Colonic mucosa (tissue), 4 donors: ENCODE results near the gene SCYL3. TPM values are rescaled to one million over a fixed set of nuclear protein-coding genes. Genes with fewer than 3 reads are reported as not detected.

Source experiments
- DNase-seq: peaks from one replicate; pipeline ENCODE4 v3.0.0-alpha.2; 2020
- H3K27ac ChIP-seq: fragments of 200-600 bp; one replicate; pipeline ENCODE4 v1.8.0; 2021
- H3K27me3 ChIP-seq: fragments of 200-600 bp; one replicate; pipeline ENCODE4 v1.8.0; 2021
- H3K36me3 ChIP-seq: fragments of 200-600 bp; one replicate; pipeline ENCODE4 v1.8.0; 2021
- H3K4me1 ChIP-seq: fragments of 200-600 bp; one replicate; pipeline ENCODE4 v1.8.0; 2021; ENCODE audit warnings: mild to moderate bottlenecking
- H3K4me3 ChIP-seq: fragments of 200-600 bp; one replicate; pipeline ENCODE4 v1.8.0; 2021
- H3K9ac ChIP-seq, 2 donors: one replicate each; pipeline ENCODE4 v1.7.0; 2013; ENCODE audit warnings: control low read depth in 2 of 2, low read depth in 2 of 2, low read length in 2 of 2
- H3K9me3 ChIP-seq: fragments of 200-600 bp; one replicate; pipeline ENCODE4 v1.8.0; 2021
- intact Hi-C: fragments of 100-400 bp; cut with DNase I; formaldehyde crosslinking; loops from one replicate; pipeline ENCODE4 v1.14.1; 2022
- total RNA-seq, 2 donors: library from RNA; stranded (reverse); fragmentation: NEBNext Ultra II Directional in 1 of 2; extraction: Animal tissue kit (Norgen Biotek cat#: 25700) in 1 of 2; gene quantifications; one replicate each; pipeline ENCODE4 v1.2.1, GENCODE V29; 2021
- TF ChIP-seq, protein P1 (sequence below): fragments of 200-600 bp; IDR thresholded peaks from one replicate; pipeline ENCODE4 v1.8.0; 2022; ENCODE audit warnings: antibody characterized with exemption, mild to moderate bottlenecking
- donor health status: healthy.
- donor health status: DM: no; HTN: no; CAD: no.
- donor health status: DM: no; HTN: no; CAD: no.

SCYL3 gene
- total RNA-seq, 2 donors from 2014 or later: 11.6 to 15.8 TPM

DNA sequence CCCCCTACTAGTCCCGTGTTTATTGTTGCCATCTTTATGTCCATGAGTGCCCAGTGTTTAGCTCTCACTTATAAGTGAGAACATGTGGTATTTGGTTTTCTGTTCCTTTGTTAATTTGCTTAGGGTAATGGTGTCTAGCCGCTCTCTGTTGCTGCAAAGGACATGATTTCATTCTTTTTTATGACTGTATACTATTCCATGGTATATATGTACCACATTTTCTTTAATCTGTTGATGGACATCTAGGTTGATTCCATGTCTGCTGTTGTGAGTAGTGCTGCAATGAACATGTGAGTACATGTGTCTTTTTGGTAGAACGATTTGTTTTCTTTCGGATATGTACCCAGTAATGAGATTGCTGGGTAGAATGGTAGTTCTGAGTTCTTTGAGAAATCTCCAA is 54.8 kb downstream of the SCYL3 start:
- no peaks in the 10 kb centered on the region for H3K4me1 ChIP-seq
- no peak for DNase-seq
- H3K4me3 ChIP-seq: no peak overlapping the region
- intact Hi-C loops: no loop called here
- no peaks in the 10 kb centered on the region for H3K9me3 ChIP-seq
- H3K27ac ChIP-seq: no peak overlapping the region
- H3K27me3 ChIP-seq: no peaks in the 10 kb centered on the region
- TF ChIP-seq, protein P1, sequence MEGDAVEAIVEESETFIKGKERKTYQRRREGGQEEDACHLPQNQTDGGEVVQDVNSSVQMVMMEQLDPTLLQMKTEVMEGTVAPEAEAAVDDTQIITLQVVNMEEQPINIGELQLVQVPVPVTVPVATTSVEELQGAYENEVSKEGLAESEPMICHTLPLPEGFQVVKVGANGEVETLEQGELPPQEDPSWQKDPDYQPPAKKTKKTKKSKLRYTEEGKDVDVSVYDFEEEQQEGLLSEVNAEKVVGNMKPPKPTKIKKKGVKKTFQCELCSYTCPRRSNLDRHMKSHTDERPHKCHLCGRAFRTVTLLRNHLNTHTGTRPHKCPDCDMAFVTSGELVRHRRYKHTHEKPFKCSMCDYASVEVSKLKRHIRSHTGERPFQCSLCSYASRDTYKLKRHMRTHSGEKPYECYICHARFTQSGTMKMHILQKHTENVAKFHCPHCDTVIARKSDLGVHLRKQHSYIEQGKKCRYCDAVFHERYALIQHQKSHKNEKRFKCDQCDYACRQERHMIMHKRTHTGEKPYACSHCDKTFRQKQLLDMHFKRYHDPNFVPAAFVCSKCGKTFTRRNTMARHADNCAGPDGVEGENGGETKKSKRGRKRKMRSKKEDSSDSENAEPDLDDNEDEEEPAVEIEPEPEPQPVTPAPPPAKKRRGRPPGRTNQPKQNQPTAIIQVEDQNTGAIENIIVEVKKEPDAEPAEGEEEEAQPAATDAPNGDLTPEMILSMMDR: no peak
- H3K9ac ChIP-seq: no peak overlapping the region
- no peaks in the 10 kb centered on the region for H3K36me3 ChIP-seq

DNA sequence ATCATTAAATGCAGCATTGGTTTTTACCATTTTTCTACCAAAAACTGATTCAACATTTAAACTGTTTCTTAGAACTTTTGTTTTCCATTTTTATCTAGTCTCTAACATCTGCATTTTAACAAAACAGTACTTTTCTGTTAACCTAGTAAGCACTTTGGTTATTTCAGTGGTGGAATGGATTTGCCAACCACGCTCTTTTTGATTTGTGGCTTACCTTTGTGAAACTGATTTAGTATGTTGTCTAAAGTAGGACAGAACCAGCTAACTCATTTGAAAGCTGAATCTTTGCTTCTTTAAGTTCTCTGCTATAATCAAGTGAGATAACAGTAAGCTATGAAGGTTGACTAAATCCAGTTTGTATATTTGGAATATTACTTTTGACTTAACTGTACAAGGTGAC is 57.5 kb downstream of the SCYL3 start:
- TF ChIP-seq, protein P1: no peak
- DNase-seq: no peak
- Histone ChIP-seq H3K9ac (no peak overlapping the region), H3K9me3 (no peaks in the 10 kb centered on the region), H3K27ac (no peak overlapping the region), H3K27me3 (no peaks in the 10 kb centered on the region), H3K4me1 (no peaks in the 10 kb centered on the region), H3K4me3 (no peak overlapping the region), H3K36me3 (no peaks in the 10 kb centered on the region)
- intact Hi-C loops: no loop called here

DNA sequence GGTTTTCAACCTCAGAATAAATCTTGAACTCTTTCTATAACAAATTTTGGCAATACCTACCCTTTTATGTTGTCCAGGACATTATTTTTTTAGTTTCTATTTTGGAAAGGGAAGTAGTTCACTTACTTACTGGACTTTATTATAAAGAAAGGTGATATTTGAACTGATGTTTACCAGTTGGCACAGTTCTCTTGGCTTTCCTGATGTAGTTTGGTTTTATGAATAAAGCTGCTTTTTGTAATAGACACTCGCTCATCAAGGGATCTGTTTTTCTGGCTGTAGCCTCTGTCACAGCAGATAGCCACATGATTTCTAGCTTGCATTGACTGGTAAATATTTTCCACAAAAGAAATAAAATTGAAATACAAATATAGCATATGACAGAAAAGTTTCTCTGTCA is 58.0 kb downstream of the SCYL3 start:
- H3K4me3 ChIP-seq: no peak overlapping the region
- H3K9ac ChIP-seq: no peak overlapping the region
- TF ChIP-seq, protein P1: no peak
- H3K27ac ChIP-seq: no peak overlapping the region
- H3K27me3 ChIP-seq: no peaks in the 10 kb centered on the region
- no peaks in the 10 kb centered on the region for H3K9me3 ChIP-seq
- no peaks in the 10 kb centered on the region for H3K36me3 ChIP-seq
- DNase-seq: no peak
- no peaks in the 10 kb centered on the region for H3K4me1 ChIP-seq
- intact Hi-C loops: no loop called here

DNA sequence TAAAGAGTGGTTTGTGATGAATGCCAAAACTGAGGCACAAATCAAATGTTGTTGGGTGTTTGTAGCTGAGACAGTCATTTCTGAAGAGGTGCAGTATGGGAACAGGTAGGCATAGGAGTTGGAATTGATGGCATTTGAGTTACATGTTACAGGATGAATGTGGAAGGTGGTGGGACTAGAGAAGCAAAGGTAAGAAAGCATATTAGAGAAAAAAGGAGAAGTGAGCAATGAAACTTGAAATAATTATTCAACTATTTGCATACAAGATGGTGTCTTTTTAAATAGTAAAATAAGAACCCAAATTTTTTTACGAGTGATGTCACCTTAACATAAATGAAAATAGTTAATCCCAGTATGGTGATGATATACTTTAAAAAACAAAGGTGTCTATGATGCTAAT is 58.8 kb downstream of the SCYL3 start:
- Histone ChIP-seq H3K9ac (no peak overlapping the region), H3K4me3 (no peak overlapping the region), H3K4me1 (no peaks in the 10 kb centered on the region), H3K36me3 (no peaks in the 10 kb centered on the region), H3K27ac (no peak overlapping the region), H3K9me3 (no peaks in the 10 kb centered on the region), H3K27me3 (no peaks in the 10 kb centered on the region)
- intact Hi-C loops: no loop called here
- no peak for DNase-seq
- TF ChIP-seq, protein P1: no peak

DNA sequence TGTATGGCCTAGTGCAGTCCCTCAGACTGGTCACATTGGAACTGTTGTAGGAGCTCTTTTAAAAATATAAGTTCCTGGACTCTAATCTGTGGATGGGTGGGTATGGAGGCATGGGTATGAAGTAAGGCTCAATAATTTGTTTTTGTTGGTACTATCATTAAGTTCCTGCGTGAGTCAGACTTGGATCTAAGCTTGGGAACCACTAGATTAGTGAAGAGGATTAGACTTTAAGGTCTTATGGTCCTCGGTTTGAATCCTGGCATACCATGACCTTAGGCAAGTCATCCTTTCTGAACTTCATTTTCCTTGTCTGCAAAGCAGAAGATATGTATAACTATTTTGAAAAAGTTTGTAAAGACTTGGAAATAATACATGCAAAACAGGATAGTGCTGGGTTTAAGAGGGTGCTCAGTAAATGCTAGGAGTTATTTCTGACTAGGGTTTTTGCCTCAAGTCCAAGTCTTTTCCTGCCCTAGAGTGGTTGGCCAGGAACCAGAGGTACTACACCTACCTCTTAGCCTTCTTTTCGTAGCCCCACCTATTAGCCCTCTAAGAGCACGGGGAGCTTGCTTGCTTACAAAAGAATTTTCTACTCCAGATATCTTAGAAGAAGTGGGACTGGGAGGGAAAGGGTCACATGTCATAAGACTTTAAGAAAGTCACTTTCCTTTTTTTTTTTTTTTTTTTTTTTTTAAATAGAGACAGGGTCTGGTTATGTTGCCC is 60.4 kb downstream of the SCYL3 start:
- DNase-seq: no peak
- H3K36me3 ChIP-seq: no peaks in the 10 kb centered on the region
- H3K4me1 ChIP-seq: no peaks in the 10 kb centered on the region
- TF ChIP-seq, protein P1: no peak
- no peaks in the 10 kb centered on the region for H3K27me3 ChIP-seq
- no peak overlapping the region for H3K9ac ChIP-seq
- intact Hi-C loops: no loop called here
- H3K9me3 ChIP-seq: no peaks in the 10 kb centered on the region
- no peak overlapping the region for H3K27ac ChIP-seq
- H3K4me3 ChIP-seq: no peak overlapping the region
